K562 (cell line): ENCODE measurements around the gene PYROXD2. TPM values are rescaled to one million over a fixed set of nuclear protein-coding genes. Genes with fewer than 3 reads are reported as not detected.

Source experiments
- ETV5 ChIP-seq: sonication (generic); formaldehyde crosslinking; IDR thresholded peaks from 2 replicates; pipeline ENCODE4 v1.4.0; 2020; ENCODE audit warnings: low read depth, mild to moderate bottlenecking, missing genetic modification reagents
- GMEB1 ChIP-seq: fragments of 250-450 bp; sonication (Bioruptor Pico); IDR thresholded peaks from 2 replicates; pipeline ENCODE4 v1.4.0; 2020; ENCODE audit warnings: mild to moderate bottlenecking
- HES1 ChIP-seq: fragments of 450-650 bp; IDR thresholded peaks from 2 replicates; pipeline ENCODE4 v1.6.1; 2016; ENCODE audit warnings: low read depth, mild to moderate bottlenecking, moderate library complexity
- HMGXB4 ChIP-seq: sonication (generic); formaldehyde crosslinking; IDR thresholded peaks from 2 replicates; pipeline ENCODE4 v1.8.1; 2023; ENCODE audit warnings: mild to moderate bottlenecking, missing genetic modification reagents
- KDM4B ChIP-seq, 2 experiments: fragments of 450-650 bp in 1 of 2; sonication (generic) in 1 of 2; IDR thresholded peaks; 2 replicates each; pipeline ENCODE4 v1.6.1; 2016 to 2017; ENCODE audit warnings: borderline replicate concordance in 2 of 2, antibody characterized with exemption in 1 of 2, low read depth in 1 of 2, mild to moderate bottlenecking in 1 of 2
- MAFK ChIP-seq: IDR thresholded peaks from 2 replicates; pipeline ENCODE4 v1.6.1; 2011; ENCODE audit warnings: low read length, improper control_type of control experiment
- MEF2D ChIP-seq: conservative IDR thresholded peaks from 2 replicates; pipeline ENCODE4 v1.6.1; 2016; ENCODE audit warnings: low read depth, missing genetic modification characterization, missing compliant biosample characterization
- REST ChIP-seq, 2 experiments: fragments of 450-650 bp; formaldehyde crosslinking in 1 of 2; IDR thresholded peaks; 2 replicates each; pipeline versions ENCODE4 v1.4.0 to v1.6.1; 2014 to 2020; ENCODE audit warnings: mild to moderate bottlenecking in 2 of 2, borderline replicate concordance in 1 of 2, low read depth in 1 of 2
- SAFB2 ChIP-seq: fragments of 200-400 bp; formaldehyde crosslinking; IDR thresholded peaks from 2 replicates; pipeline ENCODE4 v1.6.1; 2018; ENCODE audit warnings: borderline replicate concordance, low read length, low read depth, moderate library complexity; ENCODE audit not compliant: severe bottlenecking
- SRF ChIP-seq, 2 experiments: fragments of 250-450, 450-650 bp in 1 of 2; sonication (Bioruptor Pico) in 1 of 2; sonication (generic) in 1 of 2; formaldehyde crosslinking; IDR thresholded peaks; 2 replicates each; pipeline versions ENCODE4 v1.5.0 to v1.5.1; 2020 to 2022; ENCODE audit warnings: mild to moderate bottlenecking in 1 of 2, missing genetic modification reagents in 1 of 2
- polyA plus RNA-seq, 8 experiments: library from polyadenylated mRNA; depleted of rRNA in 4 of 8; stranded (reverse) in 5 of 8; unstranded in 3 of 8; fragments of >200 nt; fragmentation: Nextera tagmentation in 2 of 8; fragmentation: Illumina TruSeq in 1 of 8; extraction: Ambion mirVana in 2 of 8; extraction: Trizol in 1 of 8; gene quantifications; 2 replicates each; pipeline versions ENCODE4 v1.2.1 to v1.2.3, GENCODE V29; 2011 to 2014; ENCODE audit warnings: inconsistent platforms in 1 of 8, missing spikeins in 1 of 8
- total RNA-seq, 7 experiments: library from RNA; depleted of rRNA in 6 of 7; stranded (reverse); fragments of >200 nt in 6 of 7; fragmentation: Illumina TruSeq in 2 of 7; extraction: Trizol in 2 of 7; gene quantifications; 2 replicates each; pipeline versions ENCODE4 v1.2.1 to v1.2.3, GENCODE V29; 2011 to 2021; ENCODE audit warnings: low replicate concordance in 1 of 7
- TF ChIP-seq, protein P1 (sequence below): sonication (generic); formaldehyde crosslinking; IDR thresholded peaks from 2 replicates; pipeline ENCODE4 v1.8.0; 2022; ENCODE audit warnings: missing genetic modification reagents, mild to moderate bottlenecking, moderate library complexity, borderline replicate concordance

Gene PYROXD2
- total and polyA plus RNA-seq, 9 of the 15 experiments (the other 6 are each of a cell fraction or from before 2014, with no cell fraction given), result 0.14 to 1.4 (median 0.58) TPM

DNA sequence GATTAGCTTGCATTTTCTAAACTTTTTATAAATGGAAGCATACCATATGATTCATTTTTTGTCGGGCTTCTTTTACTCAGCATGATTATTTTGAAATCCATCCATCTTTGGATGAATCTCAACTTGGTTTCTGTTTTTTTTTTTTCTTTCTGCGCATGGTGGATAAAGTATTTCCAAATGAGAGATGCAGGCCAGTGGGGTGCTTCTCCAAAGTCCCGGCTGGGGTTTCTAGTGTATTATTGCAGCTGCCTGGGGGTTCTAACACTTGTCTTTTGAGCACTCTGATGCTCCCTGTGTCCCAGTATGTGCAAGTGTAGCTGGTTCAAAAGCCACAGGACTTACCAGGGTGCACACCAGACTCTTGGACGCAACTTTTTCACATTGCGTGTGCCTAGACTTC lies 76.1 kb downstream of the PYROXD2 start (continued):
- no peak for TF ChIP-seq REST (IDR thresholded peaks at IDR 0.05; ENCODE audit: borderline replicate concordance)
- no peak for TF ChIP-seq REST (CRISPR knock-in tag; IDR thresholded peaks at IDR 0.05; ENCODE audit: low read depth)
- TF ChIP-seq HES1, result no peak
- no peak for TF ChIP-seq SAFB2
- no peak for TF ChIP-seq MEF2D (tag)
- no peak for TF ChIP-seq ETV5 (CRISPR knock-in tag)
- no peak for TF ChIP-seq KDM4B (IDR thresholded peaks at IDR 0.05; ENCODE audit: borderline replicate concordance in 2 of 2, low read depth in 1 of 2)
- no peak for TF ChIP-seq MAFK
- TF ChIP-seq, protein P1, sequence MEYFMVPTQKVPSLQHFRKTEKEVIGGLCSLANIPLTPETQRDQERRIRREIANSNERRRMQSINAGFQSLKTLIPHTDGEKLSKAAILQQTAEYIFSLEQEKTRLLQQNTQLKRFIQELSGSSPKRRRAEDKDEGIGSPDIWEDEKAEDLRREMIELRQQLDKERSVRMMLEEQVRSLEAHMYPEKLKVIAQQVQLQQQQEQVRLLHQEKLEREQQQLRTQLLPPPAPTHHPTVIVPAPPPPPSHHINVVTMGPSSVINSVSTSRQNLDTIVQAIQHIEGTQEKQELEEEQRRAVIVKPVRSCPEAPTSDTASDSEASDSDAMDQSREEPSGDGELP, result no peak
- no peak for TF ChIP-seq SRF (CRISPR knock-in tag; IDR thresholded peaks at IDR 0.05)
- TF ChIP-seq HMGXB4 (CRISPR knock-in tag), result no peak
- no peak for TF ChIP-seq GMEB1
